Panc1 (cell line): ENCODE results near the gene ELMOD3. TPM values are rescaled to one million over a fixed set of nuclear protein-coding genes. Genes with fewer than 3 reads are reported as not detected.

Experiments
- ATAC-seq: fragments of 200-7000 bp; cut with Tn5 transposase; 2 replicates; pipeline ENCODE4 v1.9.1; 2020; ENCODE audit warnings: mild to moderate bottlenecking, moderate library complexity
- BruUV-seq: library from RNA; stranded (reverse); fragments of 400-500 nt; replicated peaks from 2 replicates; lab custom pipeline; 2021; lab: Mats Ljungman, UMichigan
- CTCF ChIA-PET: fragments of 300-600 bp; sonication (Branson Sonifier 250); formaldehyde crosslinking; loops from one replicate; lab custom pipeline; 2022; ENCODE audit warnings: antibody characterized with exemption; lab: Charles Lee
- POLR2A ChIA-PET: fragments of 300-600 bp; sonication (Branson Sonifier 250); formaldehyde crosslinking; loops from one replicate; lab custom pipeline; 2022; ENCODE audit warnings: antibody characterized with exemption; lab: Charles Lee
- DNase-seq: peaks from one replicate; pipeline ENCODE4 v3.0.0-alpha.2; 2010; ENCODE audit warnings: low read depth, low spot score
- H3K27ac ChIP-seq: 2 replicates; pipeline ENCODE4 v1.5.1; 2011; ENCODE audit warnings: mild to moderate bottlenecking, low read length, inconsistent platforms
- H3K27me3 ChIP-seq: fragments of 200-500 bp; sonication (Bioruptor generic); 2 replicates; pipeline ENCODE4 v1.6.0; 2014; ENCODE audit warnings: low read length, inconsistent platforms; ENCODE audit not compliant: control insufficient read depth, insufficient read depth
- H3K36me3 ChIP-seq: fragments of 200-500 bp; sonication (Bioruptor generic); 2 replicates; pipeline ENCODE4 v1.5.1; 2014; ENCODE audit warnings: inconsistent platforms, mild to moderate bottlenecking, low read length, moderate library complexity; ENCODE audit not compliant: control insufficient read depth, insufficient read depth
- H3K4me1 ChIP-seq: 2 replicates; pipeline ENCODE4 v1.5.1; 2011; ENCODE audit warnings: inconsistent platforms, mild to moderate bottlenecking, low read length, moderate library complexity; ENCODE audit not compliant: control insufficient read depth, insufficient read depth
- H3K4me3 ChIP-seq, 2 experiments: 2 replicates each; pipeline ENCODE4 v1.5.1; 2011 to 2012; ENCODE audit warnings: low read depth in 2 of 2, low read length in 2 of 2, mild to moderate bottlenecking in 2 of 2, inconsistent platforms in 1 of 2, moderate library complexity in 1 of 2
- H3K9me3 ChIP-seq: fragments of 200-500 bp; sonication (Bioruptor generic); 2 replicates; pipeline ENCODE4 v1.5.1; 2014; ENCODE audit warnings: low read depth, mild to moderate bottlenecking, inconsistent platforms, low read length, moderate library complexity; ENCODE audit not compliant: control insufficient read depth, insufficient read depth
- POLR2AphosphoS5 ChIP-seq: IDR thresholded peaks from 2 replicates; pipeline ENCODE4 v1.6.1; 2012; ENCODE audit warnings: mild to moderate bottlenecking, low read depth, low read length, moderate library complexity
- REST ChIP-seq, 2 experiments: IDR thresholded peaks; 2 replicates each; pipeline ENCODE4 v1.6.1; 2011 to 2012; ENCODE audit warnings: low read depth in 2 of 2, control low read depth in 1 of 2, low read length in 1 of 2, mild to moderate bottlenecking in 1 of 2, moderate library complexity in 1 of 2; ENCODE audit not compliant: insufficient read depth in 1 of 2
- SIN3A ChIP-seq: IDR thresholded peaks from 2 replicates; pipeline ENCODE4 v1.6.1; 2012; ENCODE audit warnings: low read depth, mild to moderate bottlenecking, low read length, moderate library complexity, borderline replicate concordance; ENCODE audit not compliant: insufficient read depth
- TCF7L2 ChIP-seq: IDR thresholded peaks from 2 replicates; pipeline ENCODE4 v1.6.1; 2011; ENCODE audit warnings: mild to moderate bottlenecking, low read depth, low read length, inconsistent platforms
- in situ Hi-C: cut with HindIII; loops from 2 replicates; pipeline ENCODE4 v1.10.0; 2016; ENCODE audit warnings: low sequenced_read_pairs, low pct_unique_long_range_greater_than_20kb
- intact Hi-C: fragments of 100-400 bp; cut with micrococcal nuclease; formaldehyde crosslinking; loops from one replicate; pipeline ENCODE4 v1.10.0; 2022; ENCODE audit not compliant: unreplicated experiment
- total RNA-seq: library from RNA; stranded (reverse); gene quantifications from one replicate; pipeline ENCODE4 v1.2.1, GENCODE V29; 2021; ENCODE audit not compliant: unreplicated experiment
- TF ChIP-seq, protein P1 (sequence below): fragments of 450-650 bp; IDR thresholded peaks from 2 replicates; pipeline ENCODE4 v1.5.1; 2017; ENCODE audit warnings: mild to moderate bottlenecking

The ELMOD3 gene
- total RNA-seq, 1 experiment from 2014 or later: 14.8 TPM

GRCh38 chr2:85410584-85411404 is 56.2 kb downstream of the ELMOD3 start:
- POLR2A ChIA-PET: interaction anchor here (0.6 kb wide), 1 partner anchor 151 kb away, joined by 3 read pairs; no protein-coding TSS in a partner anchor
- ATAC-seq (no peak), DNase-seq (no peak)
- in situ Hi-C loops: loop anchor here (25.0 kb wide), 1 partner anchor 127 kb away; the partner anchor contains the start of gene MAT2A
- intact Hi-C loops: no loop called here
- CTCF ChIA-PET: no interaction called here
- no peak for TF ChIP-seq TCF7L2
- TF ChIP-seq POLR2AphosphoS5: no peak
- no peak for TF ChIP-seq REST (IDR thresholded peaks at IDR 0.05; ENCODE audit: insufficient read depth in 1 of 2, low read depth in 2 of 2, low read length in 1 of 2)
- TF ChIP-seq SIN3A: no peak
- TF ChIP-seq, protein P1, sequence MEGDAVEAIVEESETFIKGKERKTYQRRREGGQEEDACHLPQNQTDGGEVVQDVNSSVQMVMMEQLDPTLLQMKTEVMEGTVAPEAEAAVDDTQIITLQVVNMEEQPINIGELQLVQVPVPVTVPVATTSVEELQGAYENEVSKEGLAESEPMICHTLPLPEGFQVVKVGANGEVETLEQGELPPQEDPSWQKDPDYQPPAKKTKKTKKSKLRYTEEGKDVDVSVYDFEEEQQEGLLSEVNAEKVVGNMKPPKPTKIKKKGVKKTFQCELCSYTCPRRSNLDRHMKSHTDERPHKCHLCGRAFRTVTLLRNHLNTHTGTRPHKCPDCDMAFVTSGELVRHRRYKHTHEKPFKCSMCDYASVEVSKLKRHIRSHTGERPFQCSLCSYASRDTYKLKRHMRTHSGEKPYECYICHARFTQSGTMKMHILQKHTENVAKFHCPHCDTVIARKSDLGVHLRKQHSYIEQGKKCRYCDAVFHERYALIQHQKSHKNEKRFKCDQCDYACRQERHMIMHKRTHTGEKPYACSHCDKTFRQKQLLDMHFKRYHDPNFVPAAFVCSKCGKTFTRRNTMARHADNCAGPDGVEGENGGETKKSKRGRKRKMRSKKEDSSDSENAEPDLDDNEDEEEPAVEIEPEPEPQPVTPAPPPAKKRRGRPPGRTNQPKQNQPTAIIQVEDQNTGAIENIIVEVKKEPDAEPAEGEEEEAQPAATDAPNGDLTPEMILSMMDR: no peak
- H3K4me3 ChIP-seq: no peak overlapping the region
- no peaks in the 10 kb centered on the region for H3K9me3 ChIP-seq
- peaks cover 40% of the 10 kb centered on the region for H3K4me1 ChIP-seq
- H3K27ac ChIP-seq: peak overlapping the region; percentile 67
- H3K36me3 ChIP-seq: no peaks in the 10 kb centered on the region
- no peaks in the 10 kb centered on the region for H3K27me3 ChIP-seq
- BruUV-seq: no TSS peak

DNA sequence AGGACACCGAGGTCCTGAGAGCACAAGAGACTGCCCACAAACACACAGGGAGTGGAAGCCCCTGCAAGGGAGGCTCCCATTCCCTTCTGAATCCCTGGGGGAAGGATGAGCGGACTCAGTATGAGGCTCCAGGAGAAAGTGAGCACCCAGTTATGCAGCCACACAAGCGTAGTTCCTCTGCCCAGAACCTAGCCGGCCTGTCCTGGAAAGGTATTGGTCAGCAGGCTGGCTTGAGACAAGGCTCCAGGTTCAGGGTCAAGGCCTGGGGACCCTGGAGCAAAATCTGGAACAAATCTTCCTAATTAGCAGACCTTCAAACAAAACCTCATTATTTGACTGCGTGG is 56.8 kb downstream of the ELMOD3 start:
- POLR2A ChIA-PET: no interaction called here
- H3K27ac ChIP-seq: peak overlapping the region; percentile 67
- no TSS peak for BruUV-seq

More for the DNA sequence above, 56.8 kb downstream of the ELMOD3 start:
- ATAC-seq (no peak), DNase-seq (no peak)
- Histone ChIP-seq H3K4me1 (peaks cover 34% of the 10 kb centered on the region), H3K4me3 (no peak overlapping the region), H3K27me3 (no peaks in the 10 kb centered on the region), H3K36me3 (no peaks in the 10 kb centered on the region), H3K9me3 (no peaks in the 10 kb centered on the region)
- in situ Hi-C loops (loop anchor here (25.0 kb wide), 1 partner anchor 126 kb away; the partner anchor contains the start of gene MAT2A), intact Hi-C loops (no loop called here)
- CTCF ChIA-PET: no interaction called here
- no peak for TF ChIP-seq TCF7L2
- TF ChIP-seq, protein P1: no peak
- no peak for TF ChIP-seq REST (IDR thresholded peaks at IDR 0.05; ENCODE audit: insufficient read depth in 1 of 2, low read depth in 2 of 2, low read length in 1 of 2)
- no peak for TF ChIP-seq POLR2AphosphoS5
- no peak for TF ChIP-seq SIN3A
